DND-41 (cell line): ENCODE measurements around the gene THSD4.

Experiments used
- ATAC-seq: fragments of 200-7000 bp; cut with Tn5 transposase; 3 replicates; pipeline ENCODE4 v1.9.1; 2021; ENCODE audit warnings: low read depth; ENCODE audit not compliant: insufficient read depth
- DNase-seq: peaks from one replicate; pipeline ENCODE4 v3.0.0-alpha.2; 2020
- H2AFZ ChIP-seq: 2 replicates; pipeline ENCODE4 v1.6.0; 2012; ENCODE audit warnings: low read depth, low read length
- H3K27ac ChIP-seq: 2 replicates; pipeline ENCODE4 v1.5.1; 2012; ENCODE audit warnings: low read length, inconsistent platforms
- H3K27me3 ChIP-seq: fragments of 200-600 bp; sonication (generic); 2 replicates; pipeline ENCODE4 v1.6.0; 2012; ENCODE audit warnings: low read length, mild to moderate bottlenecking, inconsistent platforms; ENCODE audit not compliant: insufficient read depth, poor library complexity
- H3K36me3 ChIP-seq: 2 replicates; pipeline ENCODE4 v1.5.1; 2012; ENCODE audit warnings: low read length, inconsistent platforms; ENCODE audit not compliant: insufficient read depth
- H3K4me1 ChIP-seq: 2 replicates; pipeline ENCODE4 v1.5.1; 2012; ENCODE audit warnings: mild to moderate bottlenecking, low read length; ENCODE audit not compliant: insufficient read depth
- H3K4me2 ChIP-seq: 2 replicates; pipeline ENCODE4 v1.6.0; 2012; ENCODE audit warnings: mild to moderate bottlenecking, moderate library complexity, low read length, inconsistent platforms; ENCODE audit not compliant: insufficient read depth
- H3K4me3 ChIP-seq, 2 experiments: fragments of 200-600 bp in 1 of 2; shearing (Covaris generic) in 1 of 2; 2 replicates each; pipeline ENCODE4 v1.5.1; 2012 to 2016; ENCODE audit warnings: inconsistent platforms in 2 of 2, low read length in 2 of 2, mild to moderate bottlenecking in 2 of 2, low read depth in 1 of 2, moderate library complexity in 1 of 2
- H3K79me2 ChIP-seq: 2 replicates; pipeline ENCODE4 v1.6.0; 2012; ENCODE audit warnings: low read length, inconsistent platforms; ENCODE audit not compliant: insufficient read depth
- H3K9ac ChIP-seq: 2 replicates; pipeline ENCODE4 v1.6.0; 2012; ENCODE audit warnings: low read depth, mild to moderate bottlenecking, inconsistent platforms, low read length, moderate library complexity
- H3K9me3 ChIP-seq: 2 replicates; pipeline ENCODE4 v1.5.1; 2012; ENCODE audit warnings: low read length, moderate library complexity, mild to moderate bottlenecking, inconsistent platforms; ENCODE audit not compliant: insufficient read depth, severe bottlenecking
- H4K20me1 ChIP-seq: 2 replicates; pipeline ENCODE4 v1.6.0; 2012; ENCODE audit warnings: low read length; ENCODE audit not compliant: insufficient read depth
- EZH2 ChIP-seq: IDR thresholded peaks from 3 replicates; pipeline ENCODE4 v1.6.1; 2012; ENCODE audit warnings: borderline replicate concordance, low read depth, mild to moderate bottlenecking, moderate library complexity, low read length, inconsistent platforms; ENCODE audit not compliant: severe bottlenecking
- TF ChIP-seq, protein P1 (sequence below): IDR thresholded peaks from 2 replicates; pipeline ENCODE4 v1.5.1; 2012; ENCODE audit warnings: borderline replicate concordance, low read length, moderate library complexity, mild to moderate bottlenecking; ENCODE audit not compliant: poor library complexity, severe bottlenecking; ENCODE audit errors: extremely low read depth

Gene THSD4

DNA sequence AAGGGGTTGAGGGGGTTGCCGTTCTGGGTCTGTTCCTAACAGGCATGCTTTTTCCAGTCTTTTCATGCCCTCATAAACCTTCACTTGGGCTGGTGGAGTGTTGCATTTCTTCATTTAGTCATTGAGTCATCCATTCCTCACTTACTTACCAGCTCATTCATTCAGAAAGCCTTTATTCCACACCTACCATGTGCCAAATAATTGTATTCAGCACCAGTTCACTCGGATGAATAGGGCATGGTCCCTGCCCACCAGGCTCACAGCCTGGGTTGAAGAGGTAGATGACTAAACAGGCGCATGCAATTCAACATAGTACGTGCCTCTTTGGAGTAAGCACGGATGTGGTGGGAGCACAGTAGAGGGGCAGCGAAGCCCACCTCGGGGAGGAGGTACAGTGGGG, 35.1 kb upstream of the THSD4 start:
- TF ChIP-seq, protein P1, sequence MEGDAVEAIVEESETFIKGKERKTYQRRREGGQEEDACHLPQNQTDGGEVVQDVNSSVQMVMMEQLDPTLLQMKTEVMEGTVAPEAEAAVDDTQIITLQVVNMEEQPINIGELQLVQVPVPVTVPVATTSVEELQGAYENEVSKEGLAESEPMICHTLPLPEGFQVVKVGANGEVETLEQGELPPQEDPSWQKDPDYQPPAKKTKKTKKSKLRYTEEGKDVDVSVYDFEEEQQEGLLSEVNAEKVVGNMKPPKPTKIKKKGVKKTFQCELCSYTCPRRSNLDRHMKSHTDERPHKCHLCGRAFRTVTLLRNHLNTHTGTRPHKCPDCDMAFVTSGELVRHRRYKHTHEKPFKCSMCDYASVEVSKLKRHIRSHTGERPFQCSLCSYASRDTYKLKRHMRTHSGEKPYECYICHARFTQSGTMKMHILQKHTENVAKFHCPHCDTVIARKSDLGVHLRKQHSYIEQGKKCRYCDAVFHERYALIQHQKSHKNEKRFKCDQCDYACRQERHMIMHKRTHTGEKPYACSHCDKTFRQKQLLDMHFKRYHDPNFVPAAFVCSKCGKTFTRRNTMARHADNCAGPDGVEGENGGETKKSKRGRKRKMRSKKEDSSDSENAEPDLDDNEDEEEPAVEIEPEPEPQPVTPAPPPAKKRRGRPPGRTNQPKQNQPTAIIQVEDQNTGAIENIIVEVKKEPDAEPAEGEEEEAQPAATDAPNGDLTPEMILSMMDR: no peak
- no peak for TF ChIP-seq EZH2
- ATAC-seq (no peak), DNase-seq (no peak)
- Histone ChIP-seq H3K27ac (no peak overlapping the region), H3K4me1 (no peaks in the 10 kb centered on the region), H3K4me3 (no peak overlapping the region), H3K36me3 (no peaks in the 10 kb centered on the region), H3K27me3 (no peaks in the 10 kb centered on the region), H3K4me2 (no peak overlapping the region), H3K9ac (no peak overlapping the region), H2AFZ (no peak overlapping the region), H3K9me3 (no peaks in the 10 kb centered on the region), H4K20me1 (no peaks in the 10 kb centered on the region), H3K79me2 (no peaks in the 10 kb centered on the region)

DNA sequence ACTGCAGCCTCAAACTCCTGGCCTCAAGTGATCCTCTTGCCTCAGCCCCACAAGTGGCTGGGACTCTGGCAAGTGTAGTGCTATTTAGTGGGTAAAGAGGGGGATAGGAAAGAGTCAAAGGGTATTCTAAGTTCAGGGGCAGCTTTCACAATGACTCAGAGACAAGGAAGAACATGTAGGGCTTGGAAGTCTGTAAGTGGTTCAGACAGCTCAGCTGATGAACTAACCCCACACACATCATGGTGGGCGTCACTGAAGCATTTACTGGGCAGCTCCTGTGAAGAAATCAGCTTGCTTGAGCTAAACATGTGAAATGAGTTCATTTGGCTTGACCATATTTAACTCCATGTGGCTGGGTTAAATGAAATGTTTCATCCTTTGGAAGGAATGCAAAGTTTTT, 34.6 kb upstream of the THSD4 start:
- Histone ChIP-seq H3K79me2 (no peaks in the 10 kb centered on the region), H3K9me3 (no peaks in the 10 kb centered on the region), H3K27me3 (no peaks in the 10 kb centered on the region), H3K4me3 (no peak overlapping the region), H3K4me1 (no peaks in the 10 kb centered on the region), H3K36me3 (no peaks in the 10 kb centered on the region), H2AFZ (no peak overlapping the region), H4K20me1 (no peaks in the 10 kb centered on the region), H3K27ac (no peak overlapping the region), H3K4me2 (no peak overlapping the region), H3K9ac (no peak overlapping the region)
- no peak for DNase-seq
- no peak for ATAC-seq
- TF ChIP-seq, protein P1: no peak
- no peak for TF ChIP-seq EZH2

DNA sequence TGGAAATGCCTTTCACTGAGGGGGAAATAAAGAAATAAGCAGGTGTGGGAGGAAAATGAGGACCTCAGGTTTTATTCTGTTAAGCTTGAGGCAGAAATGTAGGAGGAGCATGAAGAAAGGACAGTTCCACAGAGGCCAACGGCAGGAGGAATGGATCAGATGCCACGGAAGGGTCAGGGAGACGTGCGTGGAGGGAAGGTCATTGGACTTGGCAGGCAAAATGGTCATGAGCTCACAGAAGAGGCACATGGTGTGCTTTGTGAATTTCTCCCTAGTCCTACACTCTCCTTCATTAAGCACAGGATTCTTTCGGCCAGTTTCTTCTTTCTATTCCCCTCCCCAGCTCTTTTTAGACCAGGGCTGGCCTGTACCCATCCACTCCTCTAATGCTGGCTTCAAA, 32.5 kb upstream of the THSD4 start:
- ATAC-seq (no peak), DNase-seq (no peak)
- Histone ChIP-seq H3K9me3 (no peaks in the 10 kb centered on the region), H3K9ac (no peak overlapping the region), H4K20me1 (no peaks in the 10 kb centered on the region), H3K27me3 (no peaks in the 10 kb centered on the region), H3K4me2 (no peak overlapping the region), H3K36me3 (no peaks in the 10 kb centered on the region), H3K27ac (no peak overlapping the region), H2AFZ (no peak overlapping the region), H3K79me2 (no peaks in the 10 kb centered on the region), H3K4me1 (no peaks in the 10 kb centered on the region), H3K4me3 (no peak overlapping the region)
- TF ChIP-seq EZH2: no peak
- TF ChIP-seq, protein P1: no peak

DNA sequence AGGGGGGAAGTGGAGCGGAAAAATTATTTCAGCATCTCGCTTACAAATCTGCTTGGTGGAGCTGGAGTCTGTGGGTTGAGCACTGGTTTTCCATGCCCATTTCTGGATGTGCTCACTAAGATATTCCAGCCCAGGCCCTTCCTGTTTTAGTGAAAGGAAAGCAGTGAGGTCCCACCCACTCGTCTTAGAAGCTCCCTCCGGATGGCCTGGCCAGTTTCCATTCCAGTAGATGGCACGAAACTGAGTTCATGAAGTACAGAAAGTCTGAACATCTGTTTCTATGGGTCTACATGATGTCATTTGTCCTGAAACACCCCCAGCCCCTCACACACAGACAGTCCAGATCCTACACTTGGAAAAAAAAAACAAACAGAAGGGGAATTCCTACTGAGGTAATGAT, 31.9 kb upstream of the THSD4 start:
- Histone ChIP-seq H3K4me3 (no peak overlapping the region), H3K36me3 (no peaks in the 10 kb centered on the region), H3K27ac (no peak overlapping the region), H3K9ac (no peak overlapping the region), H3K27me3 (no peaks in the 10 kb centered on the region), H2AFZ (no peak overlapping the region), H3K9me3 (no peaks in the 10 kb centered on the region), H3K4me1 (no peaks in the 10 kb centered on the region), H3K79me2 (no peaks in the 10 kb centered on the region), H3K4me2 (no peak overlapping the region), H4K20me1 (no peaks in the 10 kb centered on the region)
- DNase-seq (no peak), ATAC-seq (no peak)
- TF ChIP-seq EZH2: no peak
- TF ChIP-seq, protein P1: no peak
